ENCODE data around the gene PSMA7.

Gene PSMA7

DNA sequence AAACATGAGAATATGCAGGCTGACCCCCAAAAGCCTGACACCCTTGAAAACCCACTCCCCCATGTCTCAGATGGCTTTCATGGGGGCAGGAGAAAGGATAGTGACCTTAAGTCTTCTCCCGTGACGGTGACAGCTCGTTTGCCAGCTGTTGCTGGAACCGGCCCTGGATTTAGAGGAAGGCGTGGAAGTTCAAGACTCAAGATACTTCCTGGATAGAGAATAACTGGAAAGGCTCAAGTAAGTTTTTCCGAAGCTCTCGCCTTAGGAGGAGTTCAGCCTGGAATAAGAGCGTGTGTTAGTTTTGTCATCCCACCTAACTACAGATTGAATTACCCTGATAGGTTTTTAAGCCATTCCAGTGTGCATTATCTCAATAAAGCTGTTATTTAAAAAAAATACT is 28.1 kb upstream of the PSMA7 start:
- FAIRE-seq = no peak

DNA sequence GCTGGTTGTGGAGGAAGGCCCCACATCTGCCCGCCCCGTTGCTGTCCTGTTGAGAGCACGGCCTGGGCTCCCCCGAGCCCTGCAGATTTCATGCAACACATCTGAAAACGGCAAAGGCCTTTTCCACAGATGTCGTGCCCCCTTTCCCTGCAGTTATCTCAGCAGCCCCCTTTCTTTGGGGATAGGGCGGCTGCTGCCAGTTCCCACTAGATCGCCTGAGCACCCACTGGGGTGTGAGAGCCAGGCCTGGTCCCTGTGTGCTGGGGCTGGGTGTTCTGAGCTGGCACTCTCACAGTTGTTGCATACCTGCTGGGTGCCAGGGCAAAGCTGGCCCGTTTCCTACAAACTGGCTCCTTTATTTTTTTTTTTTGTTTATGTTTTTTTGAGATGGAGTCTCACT is 27.3 kb upstream of the PSMA7 start:
- FAIRE-seq = no peak

DNA sequence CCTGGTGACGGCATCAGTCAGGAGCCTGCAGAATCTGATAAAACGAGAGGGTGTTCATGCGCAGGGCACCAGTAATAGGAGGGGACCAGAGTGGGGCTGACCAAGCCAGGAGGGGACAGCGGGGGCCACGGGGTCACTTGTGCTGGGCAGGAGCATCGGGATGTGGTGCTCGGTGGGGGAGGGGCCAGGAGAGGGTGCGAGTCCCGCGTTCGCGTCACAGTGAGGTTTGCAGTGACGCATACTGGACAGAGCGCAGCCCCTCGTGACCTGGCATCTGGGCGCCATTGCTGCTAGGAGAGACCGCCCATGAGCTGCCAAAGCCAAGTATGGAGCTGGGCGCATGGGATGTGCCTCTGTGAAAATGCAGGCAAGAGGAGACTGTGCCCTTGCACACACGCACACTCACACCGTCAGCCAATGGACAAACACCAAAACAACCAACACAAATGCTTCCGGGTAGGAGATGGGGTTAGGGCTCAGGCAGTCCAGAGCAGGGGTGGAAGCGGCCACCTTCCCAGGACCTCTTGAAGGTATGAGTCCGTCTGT is 25.8 kb upstream of the PSMA7 start:
- no peak for FAIRE-seq

DNA sequence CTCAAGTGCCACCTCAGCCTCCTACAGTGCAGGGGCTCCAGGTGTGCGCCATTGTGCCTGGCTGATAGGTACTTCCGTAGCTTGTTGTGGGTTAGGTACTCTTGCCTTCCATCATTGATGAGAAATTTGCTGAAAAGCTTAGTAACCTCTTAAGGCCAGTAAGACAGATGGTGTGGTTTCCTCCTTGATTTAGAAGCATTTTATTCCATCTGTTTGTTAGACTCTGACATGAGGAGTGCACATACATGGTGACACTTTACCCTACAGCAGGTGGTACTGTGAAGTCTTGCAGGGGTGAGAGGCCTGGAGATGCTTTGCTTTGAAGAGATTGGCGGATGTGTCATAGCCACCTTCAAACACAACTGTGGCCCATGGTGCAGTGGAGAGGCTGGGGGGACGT is 24.9 kb upstream of the PSMA7 start:
- no peak for FAIRE-seq

DNA sequence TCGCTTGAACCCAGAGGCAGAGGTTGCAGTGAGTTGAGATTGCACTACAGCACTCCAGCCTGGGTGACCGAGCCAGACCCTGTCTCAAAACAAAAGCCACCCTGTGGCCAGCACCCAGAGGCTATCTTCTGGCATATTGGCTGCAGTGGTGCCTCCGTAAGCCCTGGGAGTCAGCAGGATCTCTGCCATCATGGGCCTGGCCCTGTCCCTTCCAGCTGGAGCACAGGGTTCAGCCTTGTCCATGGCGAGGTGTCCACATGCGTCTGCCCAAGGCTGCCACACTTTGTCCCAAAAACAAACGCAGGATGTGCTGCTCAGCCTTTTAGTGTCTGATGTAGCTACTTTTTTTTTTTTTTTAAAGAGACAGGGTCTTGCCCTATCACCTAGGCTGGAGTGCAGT is 24.3 kb upstream of the PSMA7 start:
- no peak for FAIRE-seq

DNA sequence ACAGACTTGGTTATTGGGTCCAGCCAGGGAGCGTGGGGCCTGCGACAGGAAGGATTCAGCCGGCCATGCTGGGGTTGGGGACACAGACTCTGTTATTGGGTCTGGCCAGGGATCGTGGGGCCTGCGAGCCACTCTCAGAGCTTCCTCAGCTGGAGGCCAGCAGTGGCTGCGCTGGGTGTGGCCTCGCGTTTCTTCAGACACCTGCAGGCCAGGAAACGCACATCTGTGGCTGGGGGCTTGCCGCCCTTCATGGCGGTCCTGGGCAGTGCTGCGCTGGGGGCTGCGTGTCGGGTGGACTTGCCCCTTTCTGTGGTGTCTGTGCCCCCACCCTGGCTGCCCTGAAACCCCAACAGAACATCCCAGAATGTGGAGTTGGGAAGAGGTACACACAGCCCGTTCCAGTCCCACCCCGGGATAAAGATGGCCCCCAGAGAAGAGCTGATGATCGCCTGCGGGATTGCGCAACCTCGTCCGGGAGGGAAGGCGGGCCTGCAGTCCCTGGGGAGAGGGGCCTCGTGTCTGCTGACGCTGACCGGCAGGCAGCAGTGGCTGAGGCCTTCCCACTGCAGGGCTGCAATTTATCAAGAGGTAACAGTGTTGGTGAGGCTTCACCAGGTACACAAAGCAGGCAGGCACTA is 22.7 kb upstream of the PSMA7 start:
- FAIRE-seq = no peak

DNA sequence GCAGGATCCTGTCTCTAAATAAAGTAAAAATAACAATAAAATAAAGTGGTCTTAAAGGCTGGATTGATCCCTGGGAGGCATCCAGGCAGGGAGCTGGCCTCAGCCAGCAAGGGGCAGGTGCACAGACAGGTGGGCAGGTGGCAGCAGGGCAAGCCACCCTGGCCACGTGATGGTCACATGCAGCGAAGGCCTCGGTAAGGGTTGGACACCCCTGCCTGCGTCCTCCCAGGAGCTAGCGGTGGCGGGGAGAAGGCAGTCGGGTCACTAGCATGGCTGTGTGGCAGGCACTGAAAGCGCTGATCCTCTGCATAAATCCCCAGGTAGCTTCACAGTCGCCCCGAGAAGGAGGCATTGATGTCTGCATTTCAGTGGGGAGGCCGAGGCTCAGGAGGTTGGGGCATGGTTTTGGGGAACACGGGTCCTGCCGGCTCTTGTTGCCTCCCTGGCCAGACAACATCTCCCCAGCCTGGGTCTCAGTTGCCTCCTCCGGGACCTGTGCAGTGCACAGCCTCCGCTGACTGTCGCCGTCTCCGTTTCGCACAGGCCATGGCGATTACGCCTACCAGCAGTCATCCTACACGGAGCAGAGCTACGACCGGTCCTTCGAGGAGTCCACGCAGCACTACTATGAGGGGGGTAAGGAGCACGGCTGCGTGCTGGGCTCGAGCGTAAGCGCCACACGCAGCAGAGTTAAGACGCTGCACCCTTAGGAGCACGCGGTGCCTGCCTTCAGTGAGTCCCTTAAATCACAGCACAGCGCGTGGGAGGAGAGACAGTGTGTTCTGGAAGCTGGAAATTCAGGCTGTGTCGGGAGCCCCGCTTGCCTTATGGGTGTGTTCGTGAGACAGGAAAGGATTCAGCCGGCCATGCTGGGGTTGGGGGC is 21.9 kb upstream of the PSMA7 start:
- FAIRE-seq = no peak

DNA sequence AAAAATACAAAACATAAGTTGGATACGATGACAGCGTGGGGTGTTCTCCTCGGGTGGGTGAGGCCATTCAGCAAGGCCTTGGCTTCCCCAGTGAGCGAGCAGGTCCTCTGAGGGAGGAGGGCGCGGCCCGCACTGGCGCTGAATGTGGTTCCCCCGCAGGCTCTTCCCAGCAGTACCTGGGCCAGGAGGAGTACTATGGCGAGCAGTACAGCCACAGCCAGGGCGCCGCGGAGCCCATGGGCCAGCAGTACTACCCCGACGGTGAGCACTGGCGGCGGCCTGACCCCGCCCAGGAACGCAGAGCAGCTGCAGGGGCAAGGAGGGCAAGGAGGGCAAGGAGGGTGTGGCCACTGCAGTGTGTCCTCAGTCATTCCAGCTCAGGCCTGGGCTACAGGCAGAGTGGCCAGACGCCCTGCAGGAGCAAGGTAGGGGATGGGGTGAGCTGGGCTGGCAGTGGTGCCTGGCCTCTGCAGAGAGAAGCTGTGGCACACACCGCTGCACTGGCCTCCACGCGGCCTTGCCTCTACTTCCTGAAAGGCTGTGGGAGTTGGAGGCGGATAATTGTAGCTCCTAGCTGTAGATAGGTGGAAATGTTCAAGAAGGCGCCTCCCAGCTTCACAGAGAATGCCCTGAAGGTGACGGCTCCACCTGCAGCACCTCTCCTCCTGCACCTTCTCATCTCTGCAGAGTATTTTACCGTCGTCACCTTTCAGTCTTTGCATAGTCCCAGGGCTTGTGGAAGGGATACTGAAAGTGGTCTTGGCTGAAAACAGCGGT is 21.0 kb upstream of the PSMA7 start:
- no peak for FAIRE-seq

DNA sequence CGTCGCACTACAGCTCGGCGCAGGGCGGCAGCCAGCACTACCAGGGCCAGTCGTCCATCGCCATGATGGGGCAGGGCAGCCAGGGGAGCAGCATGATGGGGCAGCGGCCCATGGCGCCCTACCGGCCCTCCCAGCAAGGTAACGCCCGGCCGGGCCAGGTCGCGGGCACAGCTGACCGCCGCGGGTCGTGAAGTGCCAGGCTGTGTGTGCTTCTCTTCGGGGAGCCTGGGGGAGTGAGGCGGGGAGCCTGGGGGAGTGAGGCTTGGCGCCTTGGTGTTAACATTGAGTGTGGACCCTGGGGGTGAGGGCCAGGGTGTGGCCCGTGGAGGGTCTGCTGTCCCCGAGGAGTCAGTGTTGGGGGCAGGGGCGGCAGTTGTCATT is 20.3 kb upstream of the PSMA7 start:
- FAIRE-seq = no peak

DNA sequence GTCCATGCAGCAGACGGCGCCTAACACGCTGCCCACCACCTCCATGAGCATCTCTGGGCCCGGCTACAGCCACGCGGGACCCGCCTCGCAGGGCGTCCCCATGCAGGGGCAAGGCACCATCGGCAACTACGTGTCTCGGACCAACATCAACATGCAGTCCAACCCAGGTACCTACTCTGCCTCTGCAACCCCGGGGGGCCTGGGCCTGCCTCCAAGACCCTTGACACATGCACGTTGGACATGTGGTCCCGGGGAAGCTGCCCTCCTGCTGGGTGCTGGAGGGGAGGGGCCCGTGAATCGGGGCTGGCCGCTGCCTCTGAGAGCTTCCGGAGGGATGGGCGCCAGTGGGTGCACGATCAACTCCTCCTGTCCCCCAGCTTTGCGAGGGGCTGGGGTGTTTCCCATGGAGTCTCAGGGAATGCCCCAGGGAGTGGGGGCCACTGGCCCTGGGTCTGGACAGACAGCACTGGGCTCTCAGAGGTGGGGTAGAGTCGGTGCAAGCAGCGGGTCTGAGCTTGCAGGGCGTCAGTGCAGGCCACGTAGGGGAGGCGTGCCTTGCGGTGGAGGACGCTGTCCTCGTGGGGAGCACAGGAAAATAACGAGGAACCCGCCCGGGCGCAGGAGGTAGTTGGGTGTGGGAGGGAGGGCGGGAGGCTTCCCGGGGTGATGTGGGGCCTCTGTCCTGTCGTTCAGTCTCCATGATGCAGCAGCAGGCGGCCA is 19.7 kb upstream of the PSMA7 start:
- FAIRE-seq = no peak

DNA sequence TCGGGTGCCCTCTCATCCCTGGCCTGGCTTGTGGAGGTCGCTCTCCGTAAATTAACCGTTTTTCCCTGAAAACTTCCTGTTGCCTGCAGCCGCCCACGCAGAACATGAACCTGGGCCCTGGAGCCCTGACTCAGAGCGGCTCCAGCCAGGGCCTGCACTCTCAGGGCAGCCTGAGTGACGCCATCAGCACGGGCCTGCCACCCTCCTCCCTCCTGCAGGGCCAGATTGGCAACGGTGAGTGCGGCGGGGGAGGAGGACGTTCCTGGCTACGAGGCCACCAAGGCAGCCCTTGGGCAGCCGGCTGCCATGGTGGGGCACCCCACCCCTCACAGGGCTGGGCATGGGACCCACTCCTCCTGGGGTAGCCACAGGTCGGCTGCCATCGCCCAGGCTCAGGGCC is 18.2 kb upstream of the PSMA7 start:
- FAIRE-seq = no peak

DNA sequence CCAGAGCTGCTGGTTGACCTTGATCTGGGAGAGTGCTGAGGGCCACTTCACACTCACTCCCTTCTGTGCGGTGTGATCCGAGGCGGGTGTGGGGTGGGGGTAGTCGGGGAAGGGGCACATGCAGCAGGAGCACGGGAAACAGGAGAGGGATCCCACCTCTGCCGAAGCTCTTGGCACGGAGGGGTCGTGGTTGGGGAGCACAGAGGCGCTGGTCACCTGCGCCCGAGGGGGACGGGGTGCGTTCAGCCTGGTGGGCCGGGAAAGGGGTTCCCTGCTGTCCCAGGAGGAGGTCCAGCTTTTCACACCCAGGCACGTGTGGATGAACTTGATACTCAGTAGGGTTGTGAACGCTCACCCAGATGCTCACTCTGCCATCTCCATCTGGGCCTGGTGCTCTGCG is 17.7 kb upstream of the PSMA7 start:
- FAIRE-seq = no peak

DNA sequence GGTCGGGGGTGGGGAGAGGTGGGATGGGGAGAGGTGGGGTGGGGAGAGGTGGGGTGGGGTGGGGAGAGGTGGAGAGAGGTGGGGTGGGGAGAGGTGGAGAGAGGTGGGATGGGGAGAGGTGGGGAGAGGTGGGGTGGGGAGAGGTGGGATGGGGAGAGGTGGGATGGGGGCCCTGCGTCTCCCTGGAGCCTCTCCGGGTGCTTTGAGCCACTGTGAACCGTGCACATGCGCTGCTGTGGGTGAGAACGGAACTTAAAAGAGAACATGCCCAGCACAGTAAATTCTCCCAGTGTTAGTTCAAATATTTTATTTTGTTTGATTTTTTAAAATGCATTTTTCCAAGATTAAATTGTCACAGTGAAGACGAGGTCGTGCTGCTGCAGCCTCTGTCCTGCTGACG is 17.1 kb upstream of the PSMA7 start:
- no peak for FAIRE-seq

DNA sequence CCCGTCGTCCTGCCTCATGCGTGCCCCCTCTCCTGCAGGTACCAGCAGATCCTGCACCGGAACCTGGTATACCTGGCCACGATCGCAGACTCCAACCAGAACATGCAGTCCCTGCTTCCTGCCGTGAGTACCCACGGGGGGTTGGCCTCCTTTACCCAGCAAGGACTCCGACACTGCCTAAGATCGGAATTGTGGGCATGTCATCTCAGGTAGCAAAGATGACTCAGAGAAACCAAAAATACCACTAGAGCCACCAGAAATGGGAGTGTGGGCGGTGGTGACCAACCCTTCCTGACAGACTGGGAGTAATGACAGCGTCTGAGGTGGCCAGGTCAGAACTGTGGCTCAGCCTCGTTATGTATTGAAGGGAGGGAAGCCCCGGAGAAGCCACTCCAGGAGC is 16.6 kb upstream of the PSMA7 start:
- no peak for FAIRE-seq

DNA sequence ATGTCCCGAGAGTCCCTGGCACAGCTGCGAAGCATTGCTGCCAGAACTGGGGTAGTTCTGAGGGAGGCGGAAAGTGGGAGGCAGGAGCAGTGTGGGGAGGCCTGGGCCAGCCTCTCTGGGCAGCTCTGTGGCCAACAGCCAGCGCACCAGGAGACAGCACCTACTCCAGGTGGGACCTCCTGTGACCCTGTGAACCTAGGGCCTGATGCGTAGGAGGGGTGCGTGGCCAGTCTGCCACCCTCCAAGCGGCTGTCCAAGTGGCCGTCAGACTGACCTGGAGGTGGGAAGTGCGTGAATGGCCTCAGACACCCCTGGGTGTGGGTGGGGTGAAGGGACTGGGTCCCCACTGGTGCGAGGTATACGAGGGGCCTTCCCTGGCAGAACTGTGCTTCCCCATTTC is 15.9 kb upstream of the PSMA7 start:
- FAIRE-seq = no peak

DNA sequence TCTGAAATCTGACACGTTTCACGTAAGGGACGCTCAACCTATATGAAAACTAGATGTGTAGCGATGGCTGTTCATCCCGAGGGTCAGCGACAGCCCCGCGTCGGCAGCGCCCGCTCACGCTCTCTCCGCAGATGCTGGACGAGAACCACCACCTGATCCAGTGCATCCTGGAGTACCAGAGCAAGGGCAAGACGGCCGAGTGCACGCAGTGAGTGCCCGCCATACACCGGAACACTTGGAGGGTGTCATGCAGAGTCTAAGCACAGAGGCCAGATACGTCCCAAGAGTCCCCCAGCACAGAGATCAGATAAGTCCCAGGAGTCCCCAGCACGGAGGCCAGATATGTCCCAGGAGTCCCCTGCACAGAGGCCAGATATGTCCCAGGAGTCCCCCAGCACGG is 15.3 kb upstream of the PSMA7 start:
- no peak for FAIRE-seq

DNA sequence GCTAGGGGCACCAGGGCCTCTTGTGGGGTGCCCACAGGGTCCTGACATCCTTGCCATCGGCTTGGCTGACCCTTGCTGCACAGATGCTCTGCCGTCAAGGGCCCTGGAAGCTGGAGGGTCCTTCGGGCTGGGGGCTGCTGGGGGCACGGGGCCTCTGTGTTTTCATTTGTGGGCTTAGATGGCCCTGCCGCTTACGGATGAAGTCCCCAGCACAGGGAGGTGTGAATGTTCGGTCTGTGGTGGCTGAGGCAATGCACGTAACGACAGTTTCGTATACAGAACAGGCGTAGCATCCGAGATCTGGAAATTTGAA is 14.8 kb upstream of the PSMA7 start:
- FAIRE-seq = no peak

DNA sequence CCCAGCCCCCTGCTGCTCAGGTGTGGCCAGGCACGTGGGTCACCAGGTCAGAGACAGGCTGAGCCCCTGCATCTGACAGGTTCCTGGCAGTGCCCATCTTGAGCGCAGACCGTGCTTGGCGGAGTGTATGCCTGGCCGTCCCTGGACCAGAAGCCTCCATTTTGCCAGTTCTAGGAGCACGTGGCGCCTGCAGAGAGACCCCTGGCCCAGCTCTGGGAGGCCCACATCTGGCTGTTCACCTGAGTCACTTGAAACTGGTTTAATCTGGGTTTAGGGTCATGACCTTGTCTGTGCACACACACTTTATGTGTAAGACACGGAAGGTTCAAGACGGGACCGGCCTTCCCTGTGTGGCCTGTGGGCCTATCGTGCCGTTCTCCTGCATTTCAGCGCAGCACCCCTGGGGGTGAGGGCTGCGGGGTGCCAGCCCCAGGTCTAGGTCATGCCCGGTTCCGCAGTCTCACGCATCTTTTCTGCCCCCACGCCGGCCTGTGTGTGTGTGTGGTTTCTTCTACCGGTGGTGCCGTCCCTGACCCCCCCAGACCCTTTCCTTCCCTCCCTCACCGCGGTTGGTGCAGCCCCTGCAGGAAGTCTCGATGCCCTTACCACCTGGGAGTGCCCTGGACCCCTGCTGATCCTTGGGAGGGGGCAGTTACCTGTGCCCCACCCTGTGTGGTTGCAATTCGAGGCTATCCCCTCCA is 14.3 kb upstream of the PSMA7 start:
- FAIRE-seq = no peak

DNA sequence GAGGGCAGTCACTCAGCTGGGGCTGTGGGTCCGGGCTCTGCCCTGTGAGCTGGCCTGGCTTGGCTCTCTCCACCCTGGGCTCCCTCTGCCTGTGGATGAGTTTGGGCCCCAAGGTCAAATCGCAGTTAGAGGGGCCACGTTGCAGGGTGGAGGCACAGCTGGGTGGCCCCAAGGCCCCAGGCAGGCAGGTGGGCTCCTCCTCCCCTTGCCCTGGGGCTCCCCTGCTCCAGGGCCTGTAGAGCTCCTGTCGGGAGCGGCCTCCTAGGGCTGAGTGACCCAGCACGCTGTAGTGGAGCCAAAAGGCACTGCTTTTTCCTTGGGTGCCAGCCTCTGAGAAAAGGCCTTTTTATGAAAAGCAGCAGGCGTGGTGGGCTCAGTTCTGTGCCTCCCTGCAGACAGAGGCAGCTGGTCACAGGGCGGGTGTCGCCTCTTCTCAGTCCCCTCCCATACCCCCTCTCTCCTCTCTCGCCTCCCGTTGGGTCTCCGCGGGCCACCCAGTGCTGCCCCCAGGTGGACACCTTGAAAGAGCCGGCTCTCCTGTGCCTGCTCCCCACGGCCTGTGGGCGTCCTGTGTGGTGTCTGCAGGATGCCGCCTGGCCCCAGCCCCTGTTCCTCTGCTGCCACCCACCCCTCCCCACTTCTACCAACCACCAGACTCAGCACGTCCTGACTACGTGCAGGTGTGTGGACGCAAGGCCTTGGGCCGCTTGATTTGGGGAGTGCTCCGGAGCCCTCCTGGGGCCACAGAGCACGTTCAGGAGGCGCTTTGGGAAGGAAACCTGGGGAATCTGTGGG is 13.6 kb upstream of the PSMA7 start:
- no peak for FAIRE-seq

DNA sequence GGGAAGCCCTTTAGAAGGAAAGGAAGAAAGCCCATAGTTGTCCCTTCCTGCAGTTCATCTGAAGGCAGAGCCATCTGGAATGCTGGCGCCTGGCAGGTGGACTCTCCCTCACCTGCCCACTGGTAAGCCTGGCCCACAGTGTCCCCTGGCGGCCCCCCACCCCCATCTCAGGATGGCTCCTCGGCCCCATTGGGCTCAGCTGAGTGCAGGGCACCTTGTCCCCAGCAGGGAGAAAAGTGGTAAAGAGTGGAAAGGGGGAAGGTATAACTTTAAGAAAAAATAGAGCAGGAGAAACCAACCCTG is 13.0 kb upstream of the PSMA7 start:
- FAIRE-seq = no peak

DNA sequence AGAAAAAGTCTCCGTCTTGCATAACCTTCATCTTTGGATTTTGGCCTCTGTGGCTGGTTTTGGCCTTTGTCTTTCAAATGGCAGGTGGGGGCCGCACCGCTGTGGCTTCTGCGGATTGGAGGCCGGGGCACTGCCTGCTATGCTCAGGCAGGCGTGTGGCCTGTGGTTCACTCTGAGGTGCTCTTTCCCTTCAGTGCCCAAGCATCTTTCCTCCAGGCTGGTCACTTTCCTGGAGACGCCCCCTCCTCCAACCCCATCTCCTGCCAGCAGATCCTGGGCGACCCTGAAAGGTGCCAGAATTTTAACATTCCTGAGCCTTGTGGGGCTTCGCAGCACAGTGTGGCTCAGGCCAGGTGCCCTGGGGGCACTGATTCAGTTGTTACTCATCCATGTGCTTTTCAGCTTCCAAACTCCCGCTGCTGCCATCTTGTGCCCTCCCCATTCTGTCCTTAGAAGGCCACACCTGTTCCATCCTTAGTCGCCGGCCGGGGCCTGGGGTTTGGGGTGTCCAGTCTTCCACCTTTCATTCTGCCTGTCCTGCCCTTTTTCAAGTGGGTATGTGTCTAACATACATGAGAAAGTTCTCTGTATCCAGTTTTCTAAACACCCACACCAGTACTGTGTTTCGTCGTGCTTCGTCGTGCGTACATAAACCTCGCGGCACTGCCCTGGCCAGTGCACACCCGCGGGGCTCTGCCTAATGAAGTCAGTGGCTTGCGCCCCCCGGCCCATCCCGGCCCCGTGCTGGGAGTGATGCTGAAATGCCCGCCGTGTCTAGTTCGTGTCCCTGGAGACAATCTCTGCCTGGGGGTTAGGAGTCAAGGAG is 12.4 kb upstream of the PSMA7 start:
- FAIRE-seq = no peak
